Spleen (tissue), 7 donors: Measurements from ENCODE around the gene VRTN.

Source experiments
- CTCF ChIP-seq, 11 experiments: fragments of 200-600 bp in 7 of 11; fragments of 450-650 bp in 4 of 11; sonication (generic) in 4 of 11; IDR thresholded peaks in 8 of 11; conservative IDR thresholded peaks in 3 of 11; 1 replicate in 7 of 11; 2 replicates in 4 of 11; pipeline versions ENCODE4 v1.4.0 to v1.8.0; 2016 to 2021; ENCODE audit warnings: antibody characterized with exemption in 11 of 11, inconsistent platforms in 4 of 11, mild to moderate bottlenecking in 1 of 11
- POLR2A ChIP-seq, 3 donors: fragments of 450-650 bp; IDR thresholded peaks; one replicate each; pipeline ENCODE4 v1.5.1; 2017; ENCODE audit warnings: antibody characterized with exemption in 3 of 3, mild to moderate bottlenecking in 1 of 3
- POLR2AphosphoS5 ChIP-seq, 3 donors: sonication (generic); formaldehyde crosslinking; IDR thresholded peaks; one replicate each; pipeline ENCODE4 v1.5.1; 2017; ENCODE audit warnings: antibody characterized with exemption in 3 of 3
- donor health status: DM: no; HTN: no; CAD: no; lungs with moderate emphysema.
- donor health status: DM: no; HTN: no; CAD: no.
- donor health status: DM: no; HTN: no; CAD: no.

- TF ChIP-seq CTCF (IDR thresholded peaks at IDR 0.05 in 8 of 11, conservative IDR thresholded peaks at IDR 0.05 in 3 of 11) (no peak), POLR2A (IDR thresholded peaks at IDR 0.05) (no peak), POLR2AphosphoS5 (IDR thresholded peaks at IDR 0.05) (no peak)
Observed at GRCh38 chr14:74347795-74348100, 523 bp upstream of the VRTN start.
